Measurements from ENCODE around the gene MRPS18B. TPM values are rescaled to one million over a fixed set of nuclear protein-coding genes. Genes with fewer than 3 reads are reported as not detected.

The MRPS18B gene
- total and polyA plus RNA-seq, 2 of the 13 experiments (the other 11 are each of a cell fraction or from before 2014, with no cell fraction given): 125 to 131 TPM

DNA sequence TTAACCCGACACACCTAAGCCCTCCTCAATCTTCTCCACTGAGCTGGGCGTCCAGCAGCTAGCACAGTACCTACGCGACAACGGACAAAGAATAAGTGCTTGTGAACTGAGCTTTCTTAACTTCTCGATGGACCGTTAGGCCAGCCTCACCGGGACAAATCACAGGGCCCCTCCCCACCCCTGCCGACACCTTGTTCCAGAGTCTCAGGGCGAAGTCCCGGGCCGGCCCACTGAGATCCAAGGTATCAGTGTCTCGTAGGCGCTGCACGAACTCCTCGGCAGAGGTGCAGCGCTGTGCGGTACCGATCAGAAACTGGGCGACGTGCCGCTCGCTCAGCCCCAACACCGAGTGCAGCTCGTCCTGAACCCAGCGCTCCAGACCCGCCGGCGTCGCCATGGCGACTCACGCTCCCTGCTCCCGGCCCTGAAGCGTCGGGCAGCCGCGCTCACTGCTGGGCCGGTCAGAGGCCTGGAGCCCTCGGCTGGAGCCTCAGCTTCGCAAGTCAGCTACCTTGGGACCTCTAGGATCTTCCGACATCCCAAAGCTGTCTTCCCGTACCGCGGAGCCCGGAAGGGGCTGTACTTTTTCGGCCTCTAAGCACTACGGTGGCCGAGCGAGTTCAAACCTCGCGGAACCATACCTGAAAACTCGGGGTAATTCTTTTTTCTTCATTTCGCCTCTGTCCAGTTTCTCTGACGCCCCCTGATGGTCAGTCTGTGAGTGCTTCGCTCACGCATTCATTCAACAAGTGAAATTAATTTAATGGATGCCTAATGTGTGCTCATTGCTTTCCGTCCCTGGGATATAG, 55.0 kb downstream of the MRPS18B start, which contains the start of gene DHX16 (continued):
- TF ChIP-seq PHB2 (IDR thresholded peaks at IDR 0.05; ENCODE audit: partially characterized antibody) (no peak), POLR2AphosphoS5 (IDR thresholded peaks at IDR 0.05; ENCODE audit: low read depth, low read length) (peak; percentile 88), ZFY (CRISPR knock-in tag; IDR thresholded peaks at IDR 0.05) (peak; percentile 88), RORA (CRISPR knock-in tag; IDR thresholded peaks at IDR 0.05) (peak; percentile 41; the same call in 1 of the 2 replicates), ZNF24 (IDR thresholded peaks at IDR 0.05) (peak; percentile 91), FOSL1 (CRISPR knock-in tag; IDR thresholded peaks at IDR 0.05; ENCODE audit: borderline replicate concordance) (no peak), KLF9 (CRISPR knock-in tag; IDR thresholded peaks at IDR 0.05; ENCODE audit: low read depth) (peak; percentile 92; the same call in 1 of the 2 replicates), GATA4 (IDR thresholded peaks at IDR 0.05; ENCODE audit: borderline replicate concordance, low read depth) (no peak), SPEN (CRISPR knock-in tag; IDR thresholded peaks at IDR 0.05; ENCODE audit: low read depth) (no peak; the same call in 1 of the 2 replicates), TOE1 (CRISPR knock-in tag; IDR thresholded peaks at IDR 0.05) (peak; percentile 56), ZNF350 (CRISPR knock-in tag; IDR thresholded peaks at IDR 0.05; ENCODE audit: borderline replicate concordance, low read depth) (peak; percentile 87; the same call in 1 of the 2 replicates), NFYB (CRISPR knock-in tag; IDR thresholded peaks at IDR 0.05) (no peak), ATAD3A (CRISPR knock-in tag; IDR thresholded peaks at IDR 0.05) (no peak), ZNF572 (CRISPR knock-in tag; IDR thresholded peaks at IDR 0.05) (0 out of 2 replicates have a peak, but pooled peaks have one; percentile 70), ARNTL (CRISPR knock-in tag; IDR thresholded peaks at IDR 0.05) (no peak), ZNF660 (CRISPR knock-in tag; IDR thresholded peaks at IDR 0.05; ENCODE audit: borderline replicate concordance, low read depth) (no peak)
- TF ChIP-seq, protein P1, sequence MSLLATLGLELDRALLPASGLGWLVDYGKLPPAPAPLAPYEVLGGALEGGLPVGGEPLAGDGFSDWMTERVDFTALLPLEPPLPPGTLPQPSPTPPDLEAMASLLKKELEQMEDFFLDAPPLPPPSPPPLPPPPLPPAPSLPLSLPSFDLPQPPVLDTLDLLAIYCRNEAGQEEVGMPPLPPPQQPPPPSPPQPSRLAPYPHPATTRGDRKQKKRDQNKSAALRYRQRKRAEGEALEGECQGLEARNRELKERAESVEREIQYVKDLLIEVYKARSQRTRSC (CRISPR knock-in tag; IDR thresholded peaks at IDR 0.05; ENCODE audit: low read depth): no peak
- TF ChIP-seq, protein P2, sequence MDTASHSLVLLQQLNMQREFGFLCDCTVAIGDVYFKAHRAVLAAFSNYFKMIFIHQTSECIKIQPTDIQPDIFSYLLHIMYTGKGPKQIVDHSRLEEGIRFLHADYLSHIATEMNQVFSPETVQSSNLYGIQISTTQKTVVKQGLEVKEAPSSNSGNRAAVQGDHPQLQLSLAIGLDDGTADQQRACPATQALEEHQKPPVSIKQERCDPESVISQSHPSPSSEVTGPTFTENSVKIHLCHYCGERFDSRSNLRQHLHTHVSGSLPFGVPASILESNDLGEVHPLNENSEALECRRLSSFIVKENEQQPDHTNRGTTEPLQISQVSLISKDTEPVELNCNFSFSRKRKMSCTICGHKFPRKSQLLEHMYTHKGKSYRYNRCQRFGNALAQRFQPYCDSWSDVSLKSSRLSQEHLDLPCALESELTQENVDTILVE (CRISPR knock-in tag; IDR thresholded peaks at IDR 0.05): no peak; the same call in 1 of the 2 replicates
- TF ChIP-seq, protein P3, sequence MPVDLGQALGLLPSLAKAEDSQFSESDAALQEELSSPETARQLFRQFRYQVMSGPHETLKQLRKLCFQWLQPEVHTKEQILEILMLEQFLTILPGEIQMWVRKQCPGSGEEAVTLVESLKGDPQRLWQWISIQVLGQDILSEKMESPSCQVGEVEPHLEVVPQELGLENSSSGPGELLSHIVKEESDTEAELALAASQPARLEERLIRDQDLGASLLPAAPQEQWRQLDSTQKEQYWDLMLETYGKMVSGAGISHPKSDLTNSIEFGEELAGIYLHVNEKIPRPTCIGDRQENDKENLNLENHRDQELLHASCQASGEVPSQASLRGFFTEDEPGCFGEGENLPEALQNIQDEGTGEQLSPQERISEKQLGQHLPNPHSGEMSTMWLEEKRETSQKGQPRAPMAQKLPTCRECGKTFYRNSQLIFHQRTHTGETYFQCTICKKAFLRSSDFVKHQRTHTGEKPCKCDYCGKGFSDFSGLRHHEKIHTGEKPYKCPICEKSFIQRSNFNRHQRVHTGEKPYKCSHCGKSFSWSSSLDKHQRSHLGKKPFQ (CRISPR knock-in tag; IDR thresholded peaks at IDR 0.05; ENCODE audit: insufficient replicate concordance): peak; percentile 49
- TF ChIP-seq, protein P4, sequence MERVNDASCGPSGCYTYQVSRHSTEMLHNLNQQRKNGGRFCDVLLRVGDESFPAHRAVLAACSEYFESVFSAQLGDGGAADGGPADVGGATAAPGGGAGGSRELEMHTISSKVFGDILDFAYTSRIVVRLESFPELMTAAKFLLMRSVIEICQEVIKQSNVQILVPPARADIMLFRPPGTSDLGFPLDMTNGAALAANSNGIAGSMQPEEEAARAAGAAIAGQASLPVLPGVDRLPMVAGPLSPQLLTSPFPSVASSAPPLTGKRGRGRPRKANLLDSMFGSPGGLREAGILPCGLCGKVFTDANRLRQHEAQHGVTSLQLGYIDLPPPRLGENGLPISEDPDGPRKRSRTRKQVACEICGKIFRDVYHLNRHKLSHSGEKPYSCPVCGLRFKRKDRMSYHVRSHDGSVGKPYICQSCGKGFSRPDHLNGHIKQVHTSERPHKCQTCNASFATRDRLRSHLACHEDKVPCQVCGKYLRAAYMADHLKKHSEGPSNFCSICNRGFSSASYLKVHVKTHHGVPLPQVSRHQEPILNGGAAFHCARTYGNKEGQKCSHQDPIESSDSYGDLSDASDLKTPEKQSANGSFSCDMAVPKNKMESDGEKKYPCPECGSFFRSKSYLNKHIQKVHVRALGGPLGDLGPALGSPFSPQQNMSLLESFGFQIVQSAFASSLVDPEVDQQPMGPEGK (CRISPR knock-in tag; IDR thresholded peaks at IDR 0.05): peak; percentile 16; the same call in 1 of the 2 replicates
- TF ChIP-seq, protein P5, sequence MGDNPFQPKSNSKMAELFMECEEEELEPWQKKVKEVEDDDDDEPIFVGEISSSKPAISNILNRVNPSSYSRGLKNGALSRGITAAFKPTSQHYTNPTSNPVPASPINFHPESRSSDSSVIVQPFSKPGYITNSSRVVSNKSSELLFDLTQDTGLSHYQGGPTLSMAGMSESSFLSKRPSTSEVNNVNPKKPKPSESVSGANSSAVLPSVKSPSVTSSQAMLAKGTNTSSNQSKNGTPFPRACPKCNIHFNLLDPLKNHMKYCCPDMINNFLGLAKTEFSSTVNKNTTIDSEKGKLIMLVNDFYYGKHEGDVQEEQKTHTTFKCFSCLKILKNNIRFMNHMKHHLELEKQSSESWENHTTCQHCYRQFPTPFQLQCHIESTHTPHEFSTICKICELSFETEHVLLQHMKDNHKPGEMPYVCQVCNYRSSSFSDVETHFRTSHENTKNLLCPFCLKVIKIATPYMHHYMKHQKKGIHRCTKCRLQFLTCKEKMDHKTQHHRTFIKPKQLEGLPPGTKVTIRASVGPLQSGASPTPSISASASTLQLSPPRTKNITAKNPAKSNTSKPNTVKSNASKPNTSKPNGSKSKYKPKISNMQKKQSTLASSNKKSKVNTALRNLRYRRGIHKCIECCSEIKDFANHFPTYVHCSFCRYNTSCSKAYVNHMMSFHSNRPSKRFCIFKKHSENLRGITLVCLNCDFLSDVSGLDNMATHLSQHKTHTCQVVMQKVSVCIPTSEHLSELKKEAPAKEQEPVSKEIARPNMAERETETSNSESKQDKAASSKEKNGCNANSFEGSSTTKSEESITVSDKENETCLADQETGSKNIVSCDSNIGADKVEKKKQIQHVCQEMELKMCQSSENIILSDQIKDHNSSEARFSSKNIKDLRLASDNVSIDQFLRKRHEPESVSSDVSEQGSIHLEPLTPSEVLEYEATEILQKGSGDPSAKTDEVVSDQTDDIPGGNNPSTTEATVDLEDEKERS (CRISPR knock-in tag; IDR thresholded peaks at IDR 0.05): peak; percentile 86; the same call in 1 of the 2 replicates

Data from HepG2 (cell line).